GM23338 (cell line): Measurements from ENCODE around the gene NCAPH2. TPM values are rescaled to one million over a fixed set of nuclear protein-coding genes. Genes with fewer than 3 reads are reported as not detected.

Experiments
- ATAC-seq: fragments of 200-7000 bp; cut with Tn5 transposase; 3 replicates; pipeline ENCODE4 v1.9.1; 2020
- DNase-seq: peaks from one replicate; pipeline ENCODE4 v3.0.0-alpha.2; 2015; ENCODE audit warnings: low spot score
- H2AFZ ChIP-seq: fragments of 200-600 bp; sonication (generic); 2 replicates; pipeline ENCODE4 v1.8.0; 2016; ENCODE audit warnings: antibody characterized with exemption, mild to moderate bottlenecking, moderate library complexity
- H3F3A ChIP-seq: fragments of 200-600 bp; sonication (generic); replicated peaks from 2 replicates; pipeline ENCODE4 v1.8.0; 2017; ENCODE audit warnings: antibody characterized with exemption, mixed run types, low read depth
- H3K27ac ChIP-seq: fragments of 200-600 bp; sonication (generic); 2 replicates; pipeline ENCODE4 v1.6.1; 2016; ENCODE audit warnings: low read depth
- H3K27me3 ChIP-seq: fragments of 200-600 bp; sonication (generic); 2 replicates; pipeline ENCODE4 v1.8.0; 2016; ENCODE audit warnings: mild to moderate bottlenecking, mixed run types, moderate library complexity; ENCODE audit not compliant: insufficient read depth
- H3K36me3 ChIP-seq: fragments of 200-600 bp; sonication (generic); 2 replicates; pipeline ENCODE4 v1.8.0; 2016; ENCODE audit warnings: mild to moderate bottlenecking; ENCODE audit not compliant: insufficient read depth
- H3K4me1 ChIP-seq: fragments of 200-600 bp; sonication (generic); 2 replicates; pipeline ENCODE4 v1.8.0; 2016; ENCODE audit warnings: mild to moderate bottlenecking, moderate library complexity; ENCODE audit not compliant: insufficient read depth
- H3K4me2 ChIP-seq: fragments of 200-600 bp; sonication (generic); 2 replicates; pipeline ENCODE4 v1.7.1; 2017; ENCODE audit warnings: mixed run types
- H3K4me3 ChIP-seq: fragments of 200-600 bp; sonication (generic); 2 replicates; pipeline ENCODE4 v1.6.1; 2016; ENCODE audit warnings: mixed run types
- H3K79me2 ChIP-seq: fragments of 200-600 bp; sonication (generic); replicated peaks from 2 replicates; pipeline ENCODE4 v1.8.0; 2017; ENCODE audit warnings: mild to moderate bottlenecking; ENCODE audit not compliant: insufficient read depth
- H3K9me2 ChIP-seq: fragments of 200-600 bp; sonication (generic); 2 replicates; pipeline ENCODE4 v1.8.0; 2017; ENCODE audit not compliant: insufficient read depth
- H4K20me1 ChIP-seq: fragments of 200-600 bp; sonication (generic); replicated peaks from 2 replicates; pipeline ENCODE4 v1.8.0; 2017; ENCODE audit warnings: mild to moderate bottlenecking; ENCODE audit not compliant: insufficient read depth
- H3K27ac Mint-ChIP-seq: 2 replicates; pipeline ENCODE4 v1.8.0; 2020; ENCODE audit warnings: inconsistent platforms, mild to moderate bottlenecking, moderate library complexity, mixed read lengths
- H3K27me3 Mint-ChIP-seq: 3 replicates; pipeline ENCODE4 v1.8.0; 2022; ENCODE audit warnings: low read depth, mild to moderate bottlenecking, moderate library complexity, mixed read lengths, inconsistent platforms; ENCODE audit not compliant: insufficient read depth, poor library complexity
- H3K36me3 Mint-ChIP-seq: 3 replicates; pipeline ENCODE4 v1.8.0; 2021; ENCODE audit warnings: low read depth, mild to moderate bottlenecking, inconsistent platforms, moderate library complexity, mixed read lengths
- H3K4me1 Mint-ChIP-seq: 3 replicates; pipeline ENCODE4 v1.8.0; 2020; ENCODE audit warnings: mild to moderate bottlenecking, inconsistent platforms, mixed read lengths
- H3K4me3 Mint-ChIP-seq: 3 replicates; pipeline ENCODE4 v1.8.0; 2021; ENCODE audit warnings: moderate library complexity, mild to moderate bottlenecking, inconsistent platforms, mixed read lengths
- H3K9me3 Mint-ChIP-seq: 3 replicates; pipeline ENCODE4 v1.8.0; 2020; ENCODE audit warnings: moderate library complexity, mild to moderate bottlenecking, inconsistent platforms, mixed read lengths
- CREB1 ChIP-seq: fragments of 250-450 bp; sonication (Bioruptor Pico); IDR thresholded peaks from 2 replicates; pipeline ENCODE4 v1.5.0; 2020; ENCODE audit warnings: low read depth, mild to moderate bottlenecking, moderate library complexity
- CTCF ChIP-seq, 2 experiments: fragments of 200-600 bp in 1 of 2; sonication (generic) in 1 of 2; conservative IDR thresholded peaks; 2 replicates each; pipeline versions ENCODE4 v1.5.1 to v1.6.1; 2016 to 2017; ENCODE audit warnings: antibody characterized with exemption in 2 of 2, low read depth in 2 of 2, mild to moderate bottlenecking in 2 of 2, moderate library complexity in 1 of 2
- EZH2 ChIP-seq: fragments of 200-600 bp; sonication (generic); IDR thresholded peaks from one replicate; pipeline ENCODE4 v1.8.0; 2017; ENCODE audit warnings: antibody characterized with exemption, mild to moderate bottlenecking, low read depth; ENCODE audit not compliant: unreplicated experiment
- EZH2phosphoT487 ChIP-seq: fragments of 200-600 bp; sonication (generic); IDR thresholded peaks from one replicate; pipeline ENCODE4 v1.8.1; 2018; ENCODE audit warnings: antibody characterized with exemption; ENCODE audit not compliant: unreplicated experiment
- JUNB ChIP-seq: IDR thresholded peaks from one replicate; pipeline ENCODE4 v1.6.1; 2016; ENCODE audit warnings: antibody characterized with exemption; ENCODE audit not compliant: unreplicated experiment
- NANOG ChIP-seq: IDR thresholded peaks from 2 replicates; pipeline ENCODE4 v1.6.1; 2016; ENCODE audit warnings: antibody characterized with exemption, borderline replicate concordance
- POLR2AphosphoS5 ChIP-seq: IDR thresholded peaks from 2 replicates; pipeline ENCODE4 v1.6.1; 2016; ENCODE audit warnings: antibody characterized with exemption, low read depth
- STAT1 ChIP-seq: IDR thresholded peaks from one replicate; pipeline ENCODE4 v1.6.1; 2016; ENCODE audit warnings: antibody characterized with exemption; ENCODE audit not compliant: unreplicated experiment
- ZNF114 ChIP-seq: fragments of 250-450 bp; sonication (Bioruptor Pico); IDR thresholded peaks from 2 replicates; pipeline ENCODE4 v1.5.0; 2020; ENCODE audit warnings: mild to moderate bottlenecking, moderate library complexity
- ZNF331 ChIP-seq: fragments of 250-450 bp; sonication (Bioruptor Pico); IDR thresholded peaks from 2 replicates; pipeline ENCODE4 v1.5.0; 2020; ENCODE audit warnings: low read depth, mild to moderate bottlenecking, moderate library complexity
- ZNF462 ChIP-seq: fragments of 250-450 bp; sonication (Bioruptor Pico); IDR thresholded peaks from 2 replicates; pipeline ENCODE4 v1.5.0; 2020; ENCODE audit warnings: mild to moderate bottlenecking, moderate library complexity
- polyA plus RNA-seq: library from polyadenylated mRNA; unstranded; fragments of >200 nt; fragmentation: Nextera tagmentation; extraction: Ambion mirVana; gene quantifications from 2 replicates; pipeline ENCODE4 v1.2.1, GENCODE V29; 2016
- total RNA-seq: library from RNA; depleted of rRNA; stranded (reverse); fragments of >200 nt; shearing (Covaris generic); gene quantifications from 2 replicates; pipeline ENCODE4 v1.2.3, GENCODE V29; 2014
- TF ChIP-seq, protein P1 (sequence below): IDR thresholded peaks from 2 replicates; pipeline ENCODE4 v1.6.1; 2016; ENCODE audit warnings: antibody characterized with exemption
- TF ChIP-seq, protein P2 (sequence below): IDR thresholded peaks from one replicate; pipeline ENCODE4 v1.6.1; 2018; ENCODE audit warnings: antibody characterized with exemption; ENCODE audit not compliant: unreplicated experiment

The NCAPH2 gene
- total and polyA plus RNA-seq, 2 experiments from 2014 or later, result 52.2 to 76.1 TPM

- no peak overlapping the region for H3K27ac ChIP-seq
- H3F3A ChIP-seq, result no peaks in the 10 kb centered on the region
- Mint-ChIP-seq H3K9me3 (no peaks in the 10 kb centered on the region), H3K4me3 (no peak overlapping the region), H3K4me1 (peaks cover 3% of the 10 kb centered on the region; the same call in 1 of the 3 replicates), H3K27me3 (peaks cover 13% of the 10 kb centered on the region), H3K36me3 (no peaks in the 10 kb centered on the region), H3K27ac (no peak overlapping the region)
- no peaks in the 10 kb centered on the region for H3K9me2 ChIP-seq
- no peak overlapping the region for H2AFZ ChIP-seq
- H3K79me2 ChIP-seq, result no peaks in the 10 kb centered on the region
- no peak overlapping the region for H3K4me2 ChIP-seq
- no peaks in the 10 kb centered on the region for H4K20me1 ChIP-seq
- DNase-seq, result no peak
- H3K27me3 ChIP-seq, result no peaks in the 10 kb centered on the region
- H3K4me3 ChIP-seq, result no peak overlapping the region
- ATAC-seq, result no peak; the same call in 2 of the 3 replicates
- no peaks in the 10 kb centered on the region for H3K4me1 ChIP-seq
- no peak for TF ChIP-seq ZNF114 (CRISPR knock-in tag)
- no peak for TF ChIP-seq NANOG
- TF ChIP-seq ZNF331, result no peak
- no peak for TF ChIP-seq POLR2AphosphoS5
- TF ChIP-seq JUNB, result no peak
- TF ChIP-seq STAT1, result no peak
- TF ChIP-seq EZH2, result no peak
- no peak for TF ChIP-seq ZNF462 (CRISPR knock-in tag)
- TF ChIP-seq, protein P1, sequence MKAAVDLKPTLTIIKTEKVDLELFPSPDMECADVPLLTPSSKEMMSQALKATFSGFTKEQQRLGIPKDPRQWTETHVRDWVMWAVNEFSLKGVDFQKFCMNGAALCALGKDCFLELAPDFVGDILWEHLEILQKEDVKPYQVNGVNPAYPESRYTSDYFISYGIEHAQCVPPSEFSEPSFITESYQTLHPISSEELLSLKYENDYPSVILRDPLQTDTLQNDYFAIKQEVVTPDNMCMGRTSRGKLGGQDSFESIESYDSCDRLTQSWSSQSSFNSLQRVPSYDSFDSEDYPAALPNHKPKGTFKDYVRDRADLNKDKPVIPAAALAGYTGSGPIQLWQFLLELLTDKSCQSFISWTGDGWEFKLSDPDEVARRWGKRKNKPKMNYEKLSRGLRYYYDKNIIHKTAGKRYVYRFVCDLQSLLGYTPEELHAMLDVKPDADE, result no peak
- TF ChIP-seq EZH2phosphoT487, result no peak
- no peak for TF ChIP-seq CTCF (conservative IDR thresholded peaks at IDR 0.05; ENCODE audit: low read depth in 2 of 2)
- no peak for TF ChIP-seq CREB1 (CRISPR knock-in tag)
- TF ChIP-seq, protein P2, sequence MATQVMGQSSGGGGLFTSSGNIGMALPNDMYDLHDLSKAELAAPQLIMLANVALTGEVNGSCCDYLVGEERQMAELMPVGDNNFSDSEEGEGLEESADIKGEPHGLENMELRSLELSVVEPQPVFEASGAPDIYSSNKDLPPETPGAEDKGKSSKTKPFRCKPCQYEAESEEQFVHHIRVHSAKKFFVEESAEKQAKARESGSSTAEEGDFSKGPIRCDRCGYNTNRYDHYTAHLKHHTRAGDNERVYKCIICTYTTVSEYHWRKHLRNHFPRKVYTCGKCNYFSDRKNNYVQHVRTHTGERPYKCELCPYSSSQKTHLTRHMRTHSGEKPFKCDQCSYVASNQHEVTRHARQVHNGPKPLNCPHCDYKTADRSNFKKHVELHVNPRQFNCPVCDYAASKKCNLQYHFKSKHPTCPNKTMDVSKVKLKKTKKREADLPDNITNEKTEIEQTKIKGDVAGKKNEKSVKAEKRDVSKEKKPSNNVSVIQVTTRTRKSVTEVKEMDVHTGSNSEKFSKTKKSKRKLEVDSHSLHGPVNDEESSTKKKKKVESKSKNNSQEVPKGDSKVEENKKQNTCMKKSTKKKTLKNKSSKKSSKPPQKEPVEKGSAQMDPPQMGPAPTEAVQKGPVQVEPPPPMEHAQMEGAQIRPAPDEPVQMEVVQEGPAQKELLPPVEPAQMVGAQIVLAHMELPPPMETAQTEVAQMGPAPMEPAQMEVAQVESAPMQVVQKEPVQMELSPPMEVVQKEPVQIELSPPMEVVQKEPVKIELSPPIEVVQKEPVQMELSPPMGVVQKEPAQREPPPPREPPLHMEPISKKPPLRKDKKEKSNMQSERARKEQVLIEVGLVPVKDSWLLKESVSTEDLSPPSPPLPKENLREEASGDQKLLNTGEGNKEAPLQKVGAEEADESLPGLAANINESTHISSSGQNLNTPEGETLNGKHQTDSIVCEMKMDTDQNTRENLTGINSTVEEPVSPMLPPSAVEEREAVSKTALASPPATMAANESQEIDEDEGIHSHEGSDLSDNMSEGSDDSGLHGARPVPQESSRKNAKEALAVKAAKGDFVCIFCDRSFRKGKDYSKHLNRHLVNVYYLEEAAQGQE, result no peak
- no peaks in the 10 kb centered on the region for H3K36me3 ChIP-seq
These were observed 18.4 kb upstream of the NCAPH2 start for GRCh38 chr22:50489363-50490243.
